Neural crest cell (in vitro differentiated cells): Measurements from ENCODE around the gene MOBP. TPM values are rescaled to one million over a fixed set of nuclear protein-coding genes. Genes with fewer than 3 reads are reported as not detected.

ENCODE experiments used
- DNase-seq: peaks from one replicate; pipeline ENCODE4 v3.0.0; 2021; ENCODE audit warnings: low read depth, mixed read lengths, low spot score
- H3K27ac Mint-ChIP-seq: one replicate; pipeline ENCODE4 v1.8.0; 2021; ENCODE audit warnings: mild to moderate bottlenecking, mixed read lengths; ENCODE audit not compliant: unreplicated experiment
- H3K27me3 Mint-ChIP-seq: 2 replicates; pipeline ENCODE4 v1.8.0; 2021; ENCODE audit warnings: low read depth, mild to moderate bottlenecking, mixed read lengths
- H3K36me3 Mint-ChIP-seq: 2 replicates; pipeline ENCODE4 v1.8.0; 2021; ENCODE audit warnings: low read depth, mild to moderate bottlenecking, mixed read lengths
- H3K4me1 Mint-ChIP-seq: 2 replicates; pipeline ENCODE4 v1.8.0; 2021; ENCODE audit warnings: mixed read lengths
- H3K4me3 Mint-ChIP-seq: one replicate; pipeline ENCODE4 v1.8.0; 2021; ENCODE audit warnings: mild to moderate bottlenecking, mixed read lengths
- H3K9me3 Mint-ChIP-seq: 2 replicates; pipeline ENCODE4 v1.8.0; 2021; ENCODE audit warnings: mixed read lengths
- total RNA-seq: library from RNA; stranded (reverse); gene quantifications from 2 replicates; pipeline ENCODE4 v1.2.1, GENCODE V29; 2021
- TF ChIP-seq, protein P1 (sequence below): fragments of 200-600 bp; sonication (generic); conservative IDR thresholded peaks from 2 replicates; pipeline ENCODE4 v1.5.0; 2021; ENCODE audit warnings: antibody characterized with exemption, mild to moderate bottlenecking

MOBP gene
- total RNA-seq, 1 donor from 2014 or later, result not detected

DNA sequence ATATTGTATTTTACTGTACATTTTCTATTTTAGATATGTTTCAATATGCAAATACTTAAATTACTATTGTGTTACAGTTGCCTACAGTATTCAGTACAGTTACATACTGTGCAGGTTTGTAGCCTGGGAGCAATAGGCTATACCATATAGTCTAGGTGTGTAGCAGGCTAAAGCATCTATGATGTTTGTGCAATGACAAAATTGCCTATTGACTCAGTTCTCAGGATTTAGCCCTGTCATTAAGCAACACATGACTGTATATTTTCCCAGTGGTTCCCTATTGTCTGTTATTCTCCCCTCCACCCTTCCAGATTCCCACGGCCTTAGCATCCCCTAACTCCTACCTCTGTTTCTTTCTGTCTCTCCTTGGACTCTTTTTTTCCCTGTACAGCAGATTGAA lies 10.7 kb downstream of the MOBP start:
- Mint-ChIP-seq H3K4me3 (no peak overlapping the region), H3K4me1 (no peaks in the 10 kb centered on the region), H3K36me3 (no peaks in the 10 kb centered on the region), H3K27ac (no peak overlapping the region), H3K9me3 (peaks cover 3% of the 10 kb centered on the region), H3K27me3 (peaks cover 2% of the 10 kb centered on the region)
- no peak for DNase-seq
- TF ChIP-seq, protein P1, sequence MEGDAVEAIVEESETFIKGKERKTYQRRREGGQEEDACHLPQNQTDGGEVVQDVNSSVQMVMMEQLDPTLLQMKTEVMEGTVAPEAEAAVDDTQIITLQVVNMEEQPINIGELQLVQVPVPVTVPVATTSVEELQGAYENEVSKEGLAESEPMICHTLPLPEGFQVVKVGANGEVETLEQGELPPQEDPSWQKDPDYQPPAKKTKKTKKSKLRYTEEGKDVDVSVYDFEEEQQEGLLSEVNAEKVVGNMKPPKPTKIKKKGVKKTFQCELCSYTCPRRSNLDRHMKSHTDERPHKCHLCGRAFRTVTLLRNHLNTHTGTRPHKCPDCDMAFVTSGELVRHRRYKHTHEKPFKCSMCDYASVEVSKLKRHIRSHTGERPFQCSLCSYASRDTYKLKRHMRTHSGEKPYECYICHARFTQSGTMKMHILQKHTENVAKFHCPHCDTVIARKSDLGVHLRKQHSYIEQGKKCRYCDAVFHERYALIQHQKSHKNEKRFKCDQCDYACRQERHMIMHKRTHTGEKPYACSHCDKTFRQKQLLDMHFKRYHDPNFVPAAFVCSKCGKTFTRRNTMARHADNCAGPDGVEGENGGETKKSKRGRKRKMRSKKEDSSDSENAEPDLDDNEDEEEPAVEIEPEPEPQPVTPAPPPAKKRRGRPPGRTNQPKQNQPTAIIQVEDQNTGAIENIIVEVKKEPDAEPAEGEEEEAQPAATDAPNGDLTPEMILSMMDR, result no peak

DNA sequence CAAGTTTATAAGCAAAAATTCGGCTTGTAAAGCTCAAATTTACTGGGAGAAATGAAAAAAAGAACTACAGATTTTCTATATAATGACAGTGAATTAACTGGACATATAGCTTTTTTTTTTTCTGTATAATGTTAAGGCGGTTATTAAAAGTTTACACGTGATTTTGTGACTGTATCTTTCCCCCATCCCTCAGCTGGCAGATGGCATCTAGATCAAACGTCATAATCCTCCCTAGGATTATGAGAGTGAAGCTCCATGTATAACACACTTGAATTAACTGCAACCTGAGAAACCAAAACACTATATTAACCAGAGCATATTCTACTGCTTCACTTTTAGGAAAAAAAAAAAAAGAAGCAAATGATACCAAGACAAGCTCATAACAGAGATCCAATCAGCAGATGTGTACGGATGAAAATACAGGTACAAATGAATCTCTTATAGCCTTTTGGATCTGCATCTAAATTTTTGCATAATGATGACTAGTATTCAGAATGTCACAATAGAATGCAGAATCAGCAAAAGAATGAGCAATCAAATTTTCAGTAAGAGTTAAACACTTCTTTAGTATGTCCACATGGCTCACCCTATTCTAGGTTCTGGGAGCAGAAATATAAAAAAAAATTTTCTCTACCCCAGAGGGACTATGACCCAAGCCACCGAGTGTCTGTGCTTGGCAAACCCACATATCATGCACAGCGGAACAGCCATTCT lies 12.4 kb downstream of the MOBP start:
- TF ChIP-seq, protein P1, result no peak
- H3K27me3 Mint-ChIP-seq, result peaks cover 2% of the 10 kb centered on the region
- H3K9me3 Mint-ChIP-seq, result peaks cover 3% of the 10 kb centered on the region
- H3K4me1 Mint-ChIP-seq, result no peaks in the 10 kb centered on the region
- DNase-seq, result no peak
- no peak overlapping the region for H3K4me3 Mint-ChIP-seq
- H3K27ac Mint-ChIP-seq, result no peak overlapping the region
- H3K36me3 Mint-ChIP-seq, result no peaks in the 10 kb centered on the region

DNA sequence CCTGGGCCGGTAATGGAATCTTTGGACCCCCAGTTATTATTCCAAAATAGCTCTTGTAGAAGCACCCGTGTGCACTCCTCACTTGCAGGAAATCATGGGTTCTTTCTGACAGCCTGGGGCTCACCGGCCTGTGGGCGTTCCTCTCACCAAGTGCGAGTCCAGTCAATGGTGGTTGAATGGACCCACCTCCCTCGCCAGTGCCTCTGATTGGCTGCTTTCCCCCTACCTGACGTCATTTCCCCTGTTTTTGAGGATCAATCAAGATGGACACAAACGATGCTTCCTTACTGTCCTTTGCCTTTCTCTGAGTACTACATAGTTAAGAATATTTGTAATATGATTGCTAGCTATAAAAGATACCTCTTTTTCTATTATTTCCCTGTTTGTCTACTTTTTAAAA lies 18.1 kb downstream of the MOBP start:
- no peaks in the 10 kb centered on the region for H3K9me3 Mint-ChIP-seq

DNA sequence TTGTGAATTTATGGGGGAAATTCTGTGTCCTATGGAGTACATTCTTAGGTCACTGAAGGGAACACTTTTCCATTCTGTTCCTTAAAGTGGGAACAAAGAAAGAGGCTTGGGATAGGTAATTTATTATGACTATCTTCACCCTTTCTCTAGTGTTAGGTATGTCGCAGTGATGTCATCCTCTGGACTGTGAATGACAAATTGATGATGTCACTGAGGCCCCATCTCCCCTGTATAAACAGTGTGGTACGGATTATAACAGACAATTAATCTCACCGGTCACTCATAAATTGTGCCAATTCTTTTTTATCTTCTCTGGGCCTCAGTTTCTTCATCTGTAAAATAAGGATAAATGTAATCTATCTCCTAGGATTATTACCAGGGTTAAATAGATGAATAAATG lies 23.5 kb downstream of the MOBP start:
- Mint-ChIP-seq H3K4me1 (no peaks in the 10 kb centered on the region), H3K9me3 (no peaks in the 10 kb centered on the region), H3K4me3 (no peak overlapping the region), H3K27ac (no peak overlapping the region), H3K36me3 (no peaks in the 10 kb centered on the region), H3K27me3 (peaks cover 9% of the 10 kb centered on the region)
- no peak for DNase-seq
- TF ChIP-seq, protein P1, result no peak

More for the DNA sequence above, 18.1 kb downstream of the MOBP start:
- no peaks in the 10 kb centered on the region for H3K4me1 Mint-ChIP-seq
- peaks cover 4% of the 10 kb centered on the region for H3K27me3 Mint-ChIP-seq
- H3K36me3 Mint-ChIP-seq, result no peaks in the 10 kb centered on the region
- no peak for DNase-seq
- TF ChIP-seq, protein P1, result no peak
- no peak overlapping the region for H3K4me3 Mint-ChIP-seq
- H3K27ac Mint-ChIP-seq, result no peak overlapping the region

DNA sequence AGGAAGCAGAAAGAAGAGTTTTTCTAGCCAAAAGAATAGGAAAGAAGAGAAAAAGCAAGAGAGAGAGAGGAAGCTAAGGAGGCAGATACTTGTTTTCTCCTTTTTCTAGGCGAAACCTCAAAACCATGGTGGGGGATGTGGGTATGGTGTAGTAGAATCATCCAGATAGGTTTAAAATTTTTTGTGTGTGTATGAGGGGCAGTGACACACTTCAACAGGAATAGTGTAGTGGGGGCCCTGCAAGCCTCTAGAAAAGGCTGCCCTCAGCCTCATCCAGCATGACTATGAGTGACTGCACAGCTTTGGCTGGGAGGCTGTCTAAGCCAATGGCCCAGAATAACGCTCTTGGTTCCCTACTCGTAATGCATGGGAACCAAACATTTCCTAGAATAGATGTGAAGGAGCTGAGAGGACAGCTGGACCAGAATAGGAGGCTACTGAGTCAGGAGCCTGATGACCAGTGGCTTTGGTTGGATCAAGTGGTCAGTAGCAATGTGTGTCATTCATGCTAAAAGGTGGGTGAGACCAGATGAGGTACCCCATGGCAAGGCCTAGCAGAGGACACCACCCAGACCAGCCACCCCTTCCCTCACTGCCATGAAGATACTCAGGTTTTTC lies 24.4 kb downstream of the MOBP start:
- Mint-ChIP-seq H3K27me3 (peaks cover 9% of the 10 kb centered on the region), H3K36me3 (no peaks in the 10 kb centered on the region), H3K4me1 (no peaks in the 10 kb centered on the region), H3K27ac (no peak overlapping the region), H3K9me3 (no peaks in the 10 kb centered on the region), H3K4me3 (no peak overlapping the region)
- TF ChIP-seq, protein P1, result no peak
- DNase-seq, result no peak
